Stimulated activated CD4-positive, alpha-beta T cell treated with anti-CD3 and anti-CD28 coated beads, Interleukin-15, amount 100 ng/mL, for 24 hours (primary cell): ENCODE measurements around the gene PAPPA.

Source experiments
- DNase-seq: peaks from one replicate; pipeline ENCODE4 v3.0.0-alpha.2; 2020

PAPPA gene

GRCh38 chr9:116280529-116280928, 126.9 kb downstream of the PAPPA start:
- no peak for DNase-seq

- no peak for DNase-seq
Observed at GRCh38 chr9:116282597-116282996, 129.0 kb downstream of the PAPPA start.

GRCh38 chr9:116284518-116284917, 130.9 kb downstream of the PAPPA start:
- DNase-seq = no peak

GRCh38 chr9:116285320-116285719, 131.7 kb downstream of the PAPPA start:
- no peak for DNase-seq

GRCh38 chr9:116286297-116286696, 132.7 kb downstream of the PAPPA start:
- no peak for DNase-seq

GRCh38 chr9:116287721-116288120, 134.1 kb downstream of the PAPPA start:
- no peak for DNase-seq

- DNase-seq = no peak
Observed at GRCh38 chr9:116288658-116289057, 135.1 kb downstream of the PAPPA start.

GRCh38 chr9:116297346-116297745, 143.8 kb downstream of the PAPPA start:
- DNase-seq = no peak

GRCh38 chr9:116298249-116298648, 144.7 kb downstream of the PAPPA start:
- DNase-seq = no peak

GRCh38 chr9:116298878-116299391, 145.3 kb downstream of the PAPPA start:
- DNase-seq = no peak

- DNase-seq = no peak
Observed at GRCh38 chr9:116300360-116300870, 146.8 kb downstream of the PAPPA start.

- no peak for DNase-seq
Observed at GRCh38 chr9:116303270-116303669, 149.7 kb downstream of the PAPPA start.

GRCh38 chr9:116303886-116304538, 150.4 kb downstream of the PAPPA start:
- DNase-seq = no peak

GRCh38 chr9:116304761-116305160, 151.2 kb downstream of the PAPPA start:
- no peak for DNase-seq

GRCh38 chr9:116308076-116308475, 154.5 kb downstream of the PAPPA start:
- DNase-seq = no peak

GRCh38 chr9:116309900-116310611, 156.5 kb downstream of the PAPPA start:
- no peak for DNase-seq

GRCh38 chr9:116312221-116312620, 158.6 kb downstream of the PAPPA start:
- no peak for DNase-seq

GRCh38 chr9:116313638-116314037, 160.0 kb downstream of the PAPPA start:
- DNase-seq = no peak

- DNase-seq = no peak
Observed at GRCh38 chr9:116316246-116316645, 162.7 kb downstream of the PAPPA start.

- DNase-seq = no peak
Observed at GRCh38 chr9:116317503-116317902, 163.9 kb downstream of the PAPPA start.

GRCh38 chr9:116318468-116319374, 165.1 kb downstream of the PAPPA start:
- no peak for DNase-seq

- no peak for DNase-seq
Observed at GRCh38 chr9:116319480-116319879, 165.9 kb downstream of the PAPPA start.

- DNase-seq = no peak
Observed at GRCh38 chr9:116320290-116320689, 166.7 kb downstream of the PAPPA start.
